Heart left ventricle (tissue), 13 donors: ENCODE results near the gene RGS12.

ENCODE experiments used
- CTCF ChIP-seq, 12 donors: fragments of 200-600 bp; sonication (generic) in 4 of 12; IDR thresholded peaks; one replicate each; pipeline versions ENCODE4 v1.5.0 to v1.8.0; 2018 to 2022; ENCODE audit warnings: antibody characterized with exemption in 12 of 12, mild to moderate bottlenecking in 5 of 12
- POLR2A ChIP-seq, 2 donors: fragments of 450-650 bp; IDR thresholded peaks; one replicate each; pipeline ENCODE4 v1.6.1; 2017; ENCODE audit warnings: antibody characterized with exemption in 2 of 2, mild to moderate bottlenecking in 2 of 2, moderate library complexity in 2 of 2
- donor health status: ischemic (EF 13 %, LVEDD 7.1; RV severe dilation, severe dysfunction).
- donor health status: DM: no; HTN: yes; CAD: no.
- donor health status: DM: no; HTN: no; CAD: no.
- donor health status: ischemic (EF 25% LVEDD 6.9; RV normal size, moderate dysfunction).
- donor health status: ischemic (EF 25% LVEDD 5.7; RV mildly dilated, moderate dysfunction).
- donor health status: ischemic (EF 35%, LVEDD 5.7; RV mildly dilated, moderate dysfunction).
- donor health status: nonischemic (EF 11% LVEDD 7.7; RV severe dilation, severe dysfunction).
- donor health status: DM: yes; HTN: yes; CAD: no.
- donor health status: PGD.
- donor health status: ischemic (EF 29% LVEDD 5.4; RV normal size, mild dysfunction).
- donor health status: nonischemic (EF 23%, LVEDD 6.1; RV moderate dilation, normal function).

- no peak for TF ChIP-seq CTCF (IDR thresholded peaks at IDR 0.05)
- TF ChIP-seq POLR2A (IDR thresholded peaks at IDR 0.05), result no peak
Observed at GRCh38 chr4:3299976-3300671, 7.3 kb downstream of the RGS12 start.
